ENCODE measurements around the gene NFIX.
A peak's percentile ranks its signal among the peaks of the same experiment; 100 is the strongest.

Gene NFIX

DNA sequence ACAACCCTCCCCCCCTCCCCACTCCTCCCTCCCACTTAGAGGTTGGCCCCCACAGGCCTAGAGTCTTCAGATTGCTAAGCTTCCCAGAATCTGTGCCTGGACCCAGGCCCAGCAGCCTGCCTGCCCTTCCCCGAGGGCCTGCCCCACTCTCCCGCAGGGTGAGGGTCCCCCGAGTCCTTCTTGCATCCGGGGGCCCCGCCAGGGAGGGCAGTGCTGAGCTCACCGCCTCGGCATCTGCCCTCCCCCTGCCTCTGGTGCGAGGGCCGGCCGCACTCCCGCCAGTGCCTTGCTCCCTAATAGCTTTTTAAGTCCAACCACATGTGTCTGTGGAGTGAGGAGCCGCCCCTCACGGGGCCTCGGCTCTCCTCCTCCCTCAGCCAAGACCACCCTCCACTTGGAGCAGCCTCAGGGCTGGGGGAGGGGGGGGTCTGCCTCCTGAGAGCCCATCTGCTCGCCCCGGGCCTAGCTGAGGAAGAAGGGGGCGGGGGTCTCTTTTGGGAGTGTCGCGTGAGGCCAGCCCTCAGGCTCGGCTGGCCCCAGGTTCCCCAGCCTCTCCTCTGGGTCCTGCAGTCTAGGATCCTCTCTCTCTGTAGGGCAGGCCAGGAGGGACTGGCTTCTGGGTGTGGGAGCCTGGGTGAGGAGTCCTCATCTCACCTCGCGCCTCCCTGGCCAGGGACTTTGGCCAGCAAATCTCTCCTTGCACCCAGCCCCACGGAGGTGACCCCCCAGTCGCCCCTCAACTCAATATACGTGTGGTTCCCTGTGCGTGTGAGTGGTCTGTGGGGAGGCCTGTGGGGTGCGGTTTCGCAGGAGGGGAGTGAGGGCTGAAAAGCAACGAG, 60.2 kb downstream of the NFIX start:
- TF ChIP-seq POLR2A (IDR thresholded peaks at IDR 0.05; ENCODE audit: low read depth, low read length) = no peak; the same call in none of the 2 replicates
- DNase-seq (ENCODE audit: insufficient read length, low spot score) (peak; percentile 60), FAIRE-seq (no peak)

GRCh38 chr19:13056052-13056660, 60.9 kb downstream of the NFIX start:
- no peak for FAIRE-seq
- peak; percentile 31; the same call in 1 of the 2 replicates for TF ChIP-seq POLR2A (IDR thresholded peaks at IDR 0.05; ENCODE audit: low read depth, low read length)
- peak; percentile 88 for DNase-seq (ENCODE audit: insufficient read length, low spot score)

- no peak for DNase-seq (ENCODE audit: insufficient read length, low spot score)
- no peak for FAIRE-seq
- no peak for TF ChIP-seq POLR2A (IDR thresholded peaks at IDR 0.05; ENCODE audit: low read depth, low read length)
Measured at GRCh38 chr19:13057147-13057572, 61.9 kb downstream of the NFIX start.

DNA sequence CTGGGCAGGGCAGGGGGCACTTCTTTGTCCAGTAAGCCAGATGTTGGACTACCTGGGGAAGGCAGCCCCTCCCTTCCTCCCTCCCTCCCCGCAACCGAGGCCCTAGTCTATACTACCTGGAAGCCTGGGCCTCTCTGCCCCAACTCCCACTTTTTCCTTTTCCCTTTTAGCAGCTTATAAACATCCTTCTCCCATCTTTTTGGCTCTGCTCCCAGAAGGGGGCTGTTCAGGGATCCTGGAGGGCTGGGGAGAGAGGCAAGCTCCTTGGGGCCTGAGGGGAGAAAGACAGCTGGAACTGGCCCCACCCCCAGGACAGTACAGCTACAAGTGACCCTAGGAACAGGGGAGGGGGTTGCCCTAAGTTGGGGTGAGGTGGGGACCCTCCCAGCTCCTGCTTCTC, 62.5 kb downstream of the NFIX start:
- DNase-seq (ENCODE audit: insufficient read length, low spot score) = no peak
- no peak for TF ChIP-seq POLR2A (IDR thresholded peaks at IDR 0.05; ENCODE audit: low read depth, low read length)
- no peak for FAIRE-seq

DNA sequence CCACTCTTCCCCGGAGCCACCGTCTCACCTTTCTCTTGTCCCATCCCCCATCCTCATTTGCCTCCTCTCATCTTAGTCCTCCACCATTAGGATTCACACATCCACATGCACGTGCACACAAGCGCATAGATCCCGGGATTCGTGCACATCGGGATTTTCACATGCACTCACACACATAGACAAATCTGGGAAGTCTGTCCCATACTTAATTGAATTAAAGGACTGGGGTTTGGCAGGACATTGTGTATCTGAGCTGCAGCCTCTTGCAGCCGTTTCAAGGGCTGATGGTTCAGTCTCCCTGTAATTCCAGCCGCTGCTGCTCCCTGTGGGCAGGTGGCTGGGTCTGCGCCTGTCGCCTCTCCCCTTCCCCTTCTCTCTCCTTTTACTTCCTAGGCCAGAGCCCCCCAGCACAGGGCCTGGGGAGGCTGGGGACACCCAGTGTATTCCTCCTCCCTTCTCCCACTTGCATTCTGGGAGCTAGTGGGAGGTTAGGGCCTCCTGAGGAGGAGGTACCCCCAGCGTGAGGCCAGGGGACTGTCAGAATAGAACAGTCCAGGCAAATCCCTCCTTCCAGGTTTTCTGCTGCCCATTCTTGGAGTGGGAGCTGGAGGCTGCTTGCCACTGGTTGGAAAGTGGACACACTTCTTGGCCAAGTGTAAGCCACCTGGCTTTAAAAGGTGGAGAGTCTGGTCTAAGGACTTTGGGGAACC, 63.8 kb downstream of the NFIX start:
- no peak for FAIRE-seq
- TF ChIP-seq POLR2A (IDR thresholded peaks at IDR 0.05; ENCODE audit: low read depth, low read length) = no peak
- no peak for DNase-seq (ENCODE audit: insufficient read length, low spot score)

DNA sequence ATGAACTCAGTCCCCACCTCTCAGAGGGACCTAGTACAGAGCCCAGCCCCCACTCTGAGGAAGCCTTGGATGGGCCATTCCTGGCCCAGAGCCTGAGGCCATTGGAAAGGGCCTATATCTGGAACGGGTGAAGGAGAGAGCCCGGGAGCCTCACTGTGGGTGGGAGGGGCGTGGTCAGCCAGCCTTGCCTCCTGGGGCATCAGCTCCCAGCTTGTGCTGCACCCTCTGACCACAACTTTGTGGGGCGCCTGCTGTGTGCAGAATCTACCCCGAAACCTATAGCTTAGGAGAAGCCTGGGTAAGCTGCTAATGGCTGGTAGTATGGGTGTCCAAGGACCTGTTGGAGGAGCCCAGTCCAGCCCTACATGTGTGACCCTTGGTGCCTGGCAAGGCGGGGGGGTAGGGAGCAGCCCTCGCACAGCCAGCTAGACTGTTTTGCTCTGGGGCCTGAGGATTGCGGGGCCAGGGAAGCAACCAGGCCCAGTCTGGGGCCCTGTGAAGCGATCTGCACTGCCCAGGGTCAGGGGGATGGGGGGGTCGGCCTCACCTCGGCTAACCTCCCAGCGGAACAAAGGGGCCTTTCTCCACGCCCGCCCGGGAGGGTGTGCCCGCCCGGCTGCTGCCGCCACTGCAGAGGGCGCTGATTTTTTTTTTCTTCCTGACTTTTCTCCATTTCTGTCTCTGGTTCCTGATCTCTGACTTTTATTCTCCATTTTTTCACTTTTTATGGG, 65.1 kb downstream of the NFIX start:
- no peak for TF ChIP-seq POLR2A (IDR thresholded peaks at IDR 0.05; ENCODE audit: low read depth, low read length)
- DNase-seq (ENCODE audit: insufficient read length, low spot score) (peak; percentile 94), FAIRE-seq (no peak)

DNA sequence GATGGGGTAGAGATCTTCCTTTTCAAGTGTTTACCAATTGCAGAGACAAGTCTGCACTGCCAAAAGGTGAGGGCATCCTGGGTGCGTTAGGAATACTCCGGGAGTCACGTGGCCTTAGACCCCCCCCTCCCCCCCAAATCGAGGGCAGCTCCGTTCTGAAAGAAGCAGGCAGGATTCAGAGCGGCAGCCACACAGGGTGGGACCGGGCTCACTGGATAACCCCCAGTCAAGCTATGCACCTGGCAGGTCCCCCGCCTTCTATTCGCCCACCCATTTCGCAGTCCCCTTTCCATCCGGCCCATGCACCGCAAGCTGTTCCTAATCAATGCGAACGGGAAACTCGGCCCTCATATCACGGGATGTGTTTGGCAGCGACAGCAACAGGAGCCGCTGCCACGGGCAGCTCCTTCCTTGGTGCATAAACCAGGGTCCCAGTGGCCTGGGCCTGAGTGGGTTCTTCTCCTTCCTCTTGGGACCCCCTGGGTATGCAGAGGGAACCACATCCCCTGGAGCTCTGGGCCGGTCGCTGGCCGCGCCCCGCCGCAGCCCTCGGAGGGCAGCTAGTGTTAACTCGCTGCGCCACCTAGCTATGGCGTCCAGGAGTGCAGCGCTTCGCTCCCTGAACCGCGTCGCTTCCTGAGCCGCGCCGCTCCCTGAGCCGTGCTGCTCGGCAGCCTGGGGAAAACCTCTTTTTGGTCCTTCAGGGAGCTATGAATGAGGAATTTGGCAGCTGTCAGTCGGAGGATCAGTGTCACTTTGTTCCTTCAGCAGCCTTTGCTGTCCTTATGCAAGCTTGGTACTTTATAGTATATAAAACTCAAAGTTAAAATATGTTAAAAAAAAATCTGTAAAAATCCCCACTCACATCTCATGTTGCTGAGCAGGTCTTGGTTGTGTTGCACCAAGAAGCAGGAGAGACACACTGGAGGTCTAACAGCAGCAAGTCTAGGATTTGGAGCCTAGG, 66.0 kb downstream of the NFIX start:
- FAIRE-seq (no peak), DNase-seq (ENCODE audit: insufficient read length, low spot score) (peak; percentile 78)
- no peak for TF ChIP-seq POLR2A (IDR thresholded peaks at IDR 0.05; ENCODE audit: low read depth, low read length)

DNA sequence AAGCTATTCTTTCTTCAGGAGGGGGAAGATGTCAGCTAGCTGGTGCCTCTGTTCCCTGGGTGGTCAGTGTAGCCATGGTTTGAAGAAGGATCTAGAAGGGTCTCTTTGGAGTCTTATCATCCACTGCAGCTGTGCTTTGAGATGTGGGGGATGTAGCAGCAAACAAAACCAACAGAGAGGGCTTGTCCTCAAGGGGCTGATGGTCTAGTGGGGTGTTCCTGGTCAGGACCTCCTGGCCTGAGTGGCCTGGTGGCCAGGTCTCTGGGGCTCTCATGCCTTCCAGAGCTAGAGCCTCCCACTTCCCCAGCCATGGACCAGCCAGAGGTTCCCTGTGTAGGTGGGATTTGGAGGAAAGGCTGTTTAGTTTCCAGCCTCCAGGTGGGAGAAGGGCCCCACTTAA, 67.0 kb downstream of the NFIX start:
- no peak for FAIRE-seq
- DNase-seq (ENCODE audit: insufficient read length, low spot score) = no peak

GRCh38 chr19:13063461-13064091, 68.3 kb downstream of the NFIX start:
- DNase-seq (ENCODE audit: insufficient read length, low spot score) (no peak), FAIRE-seq (no peak)

More for the DNA sequence above, 67.0 kb downstream of the NFIX start:
- no peak for TF ChIP-seq POLR2A (IDR thresholded peaks at IDR 0.05; ENCODE audit: low read depth, low read length)

GRCh38 chr19:13064092-13064489, 68.8 kb downstream of the NFIX start:
- DNase-seq (ENCODE audit: insufficient read length, low spot score) (no peak), FAIRE-seq (no peak)
- TF ChIP-seq POLR2A (IDR thresholded peaks at IDR 0.05; ENCODE audit: low read depth, low read length) = no peak

More at GRCh38 chr19:13063461-13064091, 68.3 kb downstream of the NFIX start:
- no peak for TF ChIP-seq POLR2A (IDR thresholded peaks at IDR 0.05; ENCODE audit: low read depth, low read length)

- no peak for TF ChIP-seq POLR2A (IDR thresholded peaks at IDR 0.05; ENCODE audit: low read depth, low read length)
- no peak for FAIRE-seq
- no peak for DNase-seq (ENCODE audit: insufficient read length, low spot score)
Measured at GRCh38 chr19:13066226-13066625, 71.0 kb downstream of the NFIX start.
